SJCRH30 (cell line): Measurements from ENCODE around the gene PNKD. TPM values are rescaled to one million over a fixed set of nuclear protein-coding genes. Genes with fewer than 3 reads are reported as not detected.

Source experiments
- DNase-seq, 2 experiments: peaks; one replicate each; pipeline ENCODE4 v3.0.0-alpha.2; 2015 to 2020
- H3K27ac ChIP-seq: fragments of 250-450 bp; sonication (Bioruptor Pico); 2 replicates; pipeline ENCODE4 v1.5.1; 2020; ENCODE audit warnings: mild to moderate bottlenecking, moderate library complexity
- H3K27me3 ChIP-seq: fragments of 250-450 bp; sonication (Bioruptor Pico); 2 replicates; pipeline ENCODE4 v1.5.1; 2020; ENCODE audit warnings: mild to moderate bottlenecking, moderate library complexity
- H3K36me3 ChIP-seq: fragments of 250-450 bp; sonication (Bioruptor Pico); 2 replicates; pipeline ENCODE4 v1.5.1; 2020; ENCODE audit warnings: mild to moderate bottlenecking, moderate library complexity
- H3K4me1 ChIP-seq: fragments of 250-450 bp; sonication (Bioruptor Pico); 2 replicates; pipeline ENCODE4 v1.5.1; 2020; ENCODE audit warnings: mild to moderate bottlenecking, moderate library complexity
- H3K4me3 ChIP-seq: fragments of 250-450 bp; sonication (Bioruptor Pico); 2 replicates; pipeline ENCODE4 v1.5.1; 2020; ENCODE audit warnings: mild to moderate bottlenecking, moderate library complexity
- H3K9me3 ChIP-seq: fragments of 250-450 bp; sonication (Bioruptor Pico); replicated peaks from 2 replicates; pipeline ENCODE4 v1.5.1; 2020; ENCODE audit warnings: mild to moderate bottlenecking, moderate library complexity
- total RNA-seq: library from RNA; depleted of rRNA; stranded (reverse); fragments of >200 nt; shearing (Covaris generic); gene quantifications from 2 replicates; pipeline ENCODE4 v1.2.3, GENCODE V29; 2014; rRNA removed

PNKD gene
- total RNA-seq = 49.8 and 57.9 TPM in 2 replicates

- peak within 1 kb of the TSS; percentile 42 for H3K27ac ChIP-seq
- DNase-seq = peak; percentile 99
- no peaks in the 10 kb centered on the region for H3K9me3 ChIP-seq
- H3K4me3 ChIP-seq = peak within 1 kb of the TSS; percentile 70
- peaks cover 13% of the 10 kb centered on the region for H3K36me3 ChIP-seq
- peaks cover 6% of the 10 kb centered on the region for H3K4me1 ChIP-seq
- H3K27me3 ChIP-seq = no peaks in the 10 kb centered on the region
Measured at GRCh38 chr2:218269900-218270720, at the start of gene PNKD, which contains the start of gene AAMP. PNKD (plus strand) TSS chr2:218270519; CDS start chr2:218270536, 17 bp downstream. AAMP (minus strand) TSS chr2:218270137; CDS start chr2:218270086, 51 bp downstream.

- H3K36me3 ChIP-seq = peaks cover 32% of the 10 kb centered on the region
- H3K4me1 ChIP-seq = no peaks in the 10 kb centered on the region
- H3K9me3 ChIP-seq = no peaks in the 10 kb centered on the region
- no peak overlapping the region for H3K4me3 ChIP-seq
- no peak overlapping the region for H3K27ac ChIP-seq
- DNase-seq = no peak
- H3K27me3 ChIP-seq = no peaks in the 10 kb centered on the region
Measured at GRCh38 chr2:218221000-218221399, 49.3 kb upstream of the PNKD start.

- no peaks in the 10 kb centered on the region for H3K4me1 ChIP-seq
- no peaks in the 10 kb centered on the region for H3K27me3 ChIP-seq
- no peak overlapping the region for H3K4me3 ChIP-seq
- H3K27ac ChIP-seq = no peak overlapping the region
- H3K36me3 ChIP-seq = peaks cover 45% of the 10 kb centered on the region
- no peaks in the 10 kb centered on the region for H3K9me3 ChIP-seq
- no peak for DNase-seq
Measured at GRCh38 chr2:218223046-218223445, 47.3 kb upstream of the PNKD start.

DNA sequence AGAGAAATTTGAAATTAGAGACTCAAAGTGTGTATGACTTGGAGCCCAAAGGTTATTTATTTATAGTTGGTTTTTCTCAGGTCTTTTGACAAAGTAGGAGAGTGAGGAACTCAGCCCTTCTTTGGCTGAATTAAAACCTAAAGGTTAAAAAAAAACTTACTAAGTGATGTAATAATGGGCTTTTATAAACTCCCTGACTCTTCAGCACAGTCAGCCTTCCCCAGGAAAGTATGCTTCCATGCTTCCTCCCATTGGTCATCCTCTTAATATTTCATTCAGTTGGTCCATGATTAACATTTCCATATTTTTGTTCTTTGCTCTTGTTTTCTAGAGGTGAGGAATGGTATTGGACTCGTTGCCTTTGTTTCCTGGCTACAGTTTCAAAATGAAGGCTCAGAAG, 46.1 kb upstream of the PNKD start:
- H3K4me1 ChIP-seq = no peaks in the 10 kb centered on the region; the same call in 1 of the 2 replicates
- peaks cover 54% of the 10 kb centered on the region for H3K36me3 ChIP-seq
- H3K9me3 ChIP-seq = no peaks in the 10 kb centered on the region
- H3K4me3 ChIP-seq = no peak overlapping the region
- no peaks in the 10 kb centered on the region for H3K27me3 ChIP-seq
- DNase-seq = no peak
- no peak overlapping the region for H3K27ac ChIP-seq

DNA sequence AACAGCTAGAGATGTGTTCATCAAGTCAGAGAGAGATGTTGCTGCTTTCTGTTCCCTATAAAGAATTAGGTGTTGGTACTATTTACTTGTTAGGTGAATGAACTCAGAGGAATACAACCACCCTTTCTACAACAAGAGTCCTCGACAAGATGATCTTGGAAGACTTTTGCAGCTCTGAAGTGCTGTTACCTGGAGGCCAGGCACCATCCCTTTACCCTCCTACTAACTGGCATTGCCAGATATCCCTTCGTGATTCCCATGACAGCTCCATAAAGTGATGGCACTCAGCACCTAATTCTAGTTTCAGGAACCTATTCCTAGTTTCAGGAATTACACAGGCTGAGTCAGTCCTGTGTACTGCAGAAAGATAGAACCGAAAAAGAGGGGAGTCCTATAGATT, 43.4 kb upstream of the PNKD start:
- H3K36me3 ChIP-seq = peaks cover 69% of the 10 kb centered on the region
- no peak overlapping the region for H3K27ac ChIP-seq
- no peaks in the 10 kb centered on the region for H3K9me3 ChIP-seq
- H3K27me3 ChIP-seq = no peaks in the 10 kb centered on the region
- no peak for DNase-seq
- H3K4me3 ChIP-seq = no peak overlapping the region
- no peaks in the 10 kb centered on the region; the same call in 1 of the 2 replicates for H3K4me1 ChIP-seq

- H3K36me3 ChIP-seq = peaks cover 77% of the 10 kb centered on the region
- DNase-seq = no peak
- no peaks in the 10 kb centered on the region for H3K9me3 ChIP-seq
- no peak overlapping the region for H3K27ac ChIP-seq
- no peaks in the 10 kb centered on the region; the same call in 1 of the 2 replicates for H3K4me1 ChIP-seq
- no peak overlapping the region for H3K4me3 ChIP-seq
- no peaks in the 10 kb centered on the region for H3K27me3 ChIP-seq
Measured at GRCh38 chr2:218228366-218229090, 41.8 kb upstream of the PNKD start.

- Histone ChIP-seq H3K27me3 (no peaks in the 10 kb centered on the region), H3K36me3 (peaks cover 77% of the 10 kb centered on the region), H3K4me3 (no peak overlapping the region), H3K4me1 (no peaks in the 10 kb centered on the region; the same call in 1 of the 2 replicates), H3K27ac (no peak overlapping the region), H3K9me3 (no peaks in the 10 kb centered on the region)
- no peak for DNase-seq
Measured at GRCh38 chr2:218229239-218229638, 41.1 kb upstream of the PNKD start.

DNA sequence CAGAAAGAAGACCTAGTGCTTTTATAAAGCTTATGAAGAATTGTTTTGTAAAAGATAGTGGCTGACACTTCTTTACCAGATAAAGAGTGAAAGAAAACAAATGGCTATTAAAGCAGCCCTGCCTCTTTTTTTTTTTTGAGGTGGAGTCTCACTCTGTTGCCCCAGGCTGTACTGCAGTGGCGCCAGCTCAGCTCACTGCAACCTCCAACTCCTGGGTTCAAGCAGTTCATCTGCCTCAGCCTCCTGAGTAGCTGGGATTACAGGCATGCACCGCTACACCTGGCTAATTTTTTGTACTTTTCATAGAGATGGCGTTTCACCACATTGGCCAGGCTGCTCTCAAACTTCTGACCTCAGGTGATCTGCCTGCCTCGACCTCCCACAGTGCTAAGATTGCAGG, 40.5 kb upstream of the PNKD start:
- Histone ChIP-seq H3K4me3 (no peak overlapping the region), H3K36me3 (peaks cover 78% of the 10 kb centered on the region), H3K27ac (no peak overlapping the region), H3K27me3 (no peaks in the 10 kb centered on the region), H3K9me3 (no peaks in the 10 kb centered on the region), H3K4me1 (no peaks in the 10 kb centered on the region; the same call in 1 of the 2 replicates)
- DNase-seq = no peak

- H3K9me3 ChIP-seq = no peaks in the 10 kb centered on the region
- H3K27ac ChIP-seq = no peak overlapping the region
- H3K27me3 ChIP-seq = no peaks in the 10 kb centered on the region
- no peak for DNase-seq
- H3K4me3 ChIP-seq = no peak overlapping the region
- no peaks in the 10 kb centered on the region; the same call in 1 of the 2 replicates for H3K4me1 ChIP-seq
- H3K36me3 ChIP-seq = peaks cover 74% of the 10 kb centered on the region
Measured at GRCh38 chr2:218230882-218231281, 39.4 kb upstream of the PNKD start.

- Histone ChIP-seq H3K27ac (no peak overlapping the region), H3K36me3 (peaks cover 67% of the 10 kb centered on the region), H3K4me3 (no peak overlapping the region), H3K9me3 (no peaks in the 10 kb centered on the region), H3K27me3 (no peaks in the 10 kb centered on the region), H3K4me1 (no peaks in the 10 kb centered on the region; the same call in 1 of the 2 replicates)
- DNase-seq = no peak
Measured at GRCh38 chr2:218233543-218233942, 36.8 kb upstream of the PNKD start.

GRCh38 chr2:218234521-218234920, 35.8 kb upstream of the PNKD start:
- H3K9me3 ChIP-seq = no peaks in the 10 kb centered on the region
- H3K4me3 ChIP-seq = no peak overlapping the region
- peaks cover 68% of the 10 kb centered on the region for H3K36me3 ChIP-seq
- no peaks in the 10 kb centered on the region; the same call in 1 of the 2 replicates for H3K4me1 ChIP-seq
- no peak overlapping the region for H3K27ac ChIP-seq
- no peaks in the 10 kb centered on the region for H3K27me3 ChIP-seq
- DNase-seq = no peak

DNA sequence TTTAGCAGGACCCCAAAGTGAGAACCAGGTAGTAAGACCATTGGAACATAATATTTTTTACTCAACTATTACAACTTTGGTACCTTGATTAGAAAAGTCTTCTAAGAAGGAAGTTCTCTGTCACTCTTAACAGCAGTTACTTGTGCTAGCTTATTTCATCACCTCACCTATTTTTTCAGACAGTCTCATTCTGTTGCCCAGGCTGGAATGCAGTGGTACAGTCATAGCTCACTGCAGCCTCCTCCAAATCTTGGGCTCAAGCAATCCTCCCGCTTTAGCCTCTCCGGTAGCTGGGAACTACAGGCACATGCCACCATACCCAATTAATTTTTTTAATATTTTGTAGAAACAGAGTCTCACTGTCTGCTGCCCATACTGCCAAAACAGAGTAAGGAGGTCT, 35.3 kb upstream of the PNKD start:
- H3K4me3 ChIP-seq = no peak overlapping the region
- no peak for DNase-seq
- H3K4me1 ChIP-seq = no peaks in the 10 kb centered on the region
- no peak overlapping the region for H3K27ac ChIP-seq
- H3K36me3 ChIP-seq = peaks cover 69% of the 10 kb centered on the region
- no peaks in the 10 kb centered on the region for H3K9me3 ChIP-seq
- no peaks in the 10 kb centered on the region for H3K27me3 ChIP-seq

GRCh38 chr2:218236829-218237228, 33.5 kb upstream of the PNKD start:
- Histone ChIP-seq H3K27ac (no peak overlapping the region), H3K4me3 (no peak overlapping the region), H3K36me3 (peaks cover 66% of the 10 kb centered on the region), H3K27me3 (no peaks in the 10 kb centered on the region), H3K4me1 (no peaks in the 10 kb centered on the region), H3K9me3 (no peaks in the 10 kb centered on the region)
- DNase-seq = no peak

DNA sequence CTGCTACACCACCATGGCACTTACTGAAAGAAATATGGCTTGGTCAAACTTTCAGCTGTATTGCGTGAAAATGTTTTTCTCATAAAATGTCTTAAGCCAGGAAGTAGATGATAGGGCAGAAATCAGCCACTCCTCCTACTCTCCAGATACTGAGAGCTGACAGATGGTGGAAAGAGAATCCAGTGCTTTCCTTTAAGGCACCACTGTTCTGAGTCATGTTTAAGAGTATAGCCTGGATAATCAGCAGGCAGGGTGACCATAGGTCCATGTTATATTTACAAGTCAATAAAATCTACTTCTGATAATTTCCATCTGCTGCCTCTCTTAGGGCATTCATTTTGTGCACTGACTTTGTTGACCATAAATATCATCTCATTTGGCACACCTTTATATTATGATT, 31.4 kb upstream of the PNKD start:
- no peak overlapping the region for H3K27ac ChIP-seq
- no peaks in the 10 kb centered on the region for H3K27me3 ChIP-seq
- no peaks in the 10 kb centered on the region for H3K9me3 ChIP-seq
- peaks cover 62% of the 10 kb centered on the region for H3K36me3 ChIP-seq
- H3K4me3 ChIP-seq = no peak overlapping the region
- H3K4me1 ChIP-seq = no peaks in the 10 kb centered on the region
- no peak for DNase-seq

- Histone ChIP-seq H3K4me1 (no peaks in the 10 kb centered on the region), H3K27me3 (no peaks in the 10 kb centered on the region), H3K9me3 (no peaks in the 10 kb centered on the region), H3K36me3 (peaks cover 75% of the 10 kb centered on the region), H3K27ac (no peak overlapping the region), H3K4me3 (no peak overlapping the region)
- DNase-seq = no peak
Measured at GRCh38 chr2:218244204-218244603, 26.1 kb upstream of the PNKD start.
